Left forelimb (tissue), 1 donor: ENCODE measurements around the gene SNAPC4.

ENCODE experiments used
- DNase-seq: peaks from one replicate; pipeline ENCODE4 v3.0.0-alpha.2; 2018; ENCODE audit warnings: low spot score

The SNAPC4 gene, protein sequence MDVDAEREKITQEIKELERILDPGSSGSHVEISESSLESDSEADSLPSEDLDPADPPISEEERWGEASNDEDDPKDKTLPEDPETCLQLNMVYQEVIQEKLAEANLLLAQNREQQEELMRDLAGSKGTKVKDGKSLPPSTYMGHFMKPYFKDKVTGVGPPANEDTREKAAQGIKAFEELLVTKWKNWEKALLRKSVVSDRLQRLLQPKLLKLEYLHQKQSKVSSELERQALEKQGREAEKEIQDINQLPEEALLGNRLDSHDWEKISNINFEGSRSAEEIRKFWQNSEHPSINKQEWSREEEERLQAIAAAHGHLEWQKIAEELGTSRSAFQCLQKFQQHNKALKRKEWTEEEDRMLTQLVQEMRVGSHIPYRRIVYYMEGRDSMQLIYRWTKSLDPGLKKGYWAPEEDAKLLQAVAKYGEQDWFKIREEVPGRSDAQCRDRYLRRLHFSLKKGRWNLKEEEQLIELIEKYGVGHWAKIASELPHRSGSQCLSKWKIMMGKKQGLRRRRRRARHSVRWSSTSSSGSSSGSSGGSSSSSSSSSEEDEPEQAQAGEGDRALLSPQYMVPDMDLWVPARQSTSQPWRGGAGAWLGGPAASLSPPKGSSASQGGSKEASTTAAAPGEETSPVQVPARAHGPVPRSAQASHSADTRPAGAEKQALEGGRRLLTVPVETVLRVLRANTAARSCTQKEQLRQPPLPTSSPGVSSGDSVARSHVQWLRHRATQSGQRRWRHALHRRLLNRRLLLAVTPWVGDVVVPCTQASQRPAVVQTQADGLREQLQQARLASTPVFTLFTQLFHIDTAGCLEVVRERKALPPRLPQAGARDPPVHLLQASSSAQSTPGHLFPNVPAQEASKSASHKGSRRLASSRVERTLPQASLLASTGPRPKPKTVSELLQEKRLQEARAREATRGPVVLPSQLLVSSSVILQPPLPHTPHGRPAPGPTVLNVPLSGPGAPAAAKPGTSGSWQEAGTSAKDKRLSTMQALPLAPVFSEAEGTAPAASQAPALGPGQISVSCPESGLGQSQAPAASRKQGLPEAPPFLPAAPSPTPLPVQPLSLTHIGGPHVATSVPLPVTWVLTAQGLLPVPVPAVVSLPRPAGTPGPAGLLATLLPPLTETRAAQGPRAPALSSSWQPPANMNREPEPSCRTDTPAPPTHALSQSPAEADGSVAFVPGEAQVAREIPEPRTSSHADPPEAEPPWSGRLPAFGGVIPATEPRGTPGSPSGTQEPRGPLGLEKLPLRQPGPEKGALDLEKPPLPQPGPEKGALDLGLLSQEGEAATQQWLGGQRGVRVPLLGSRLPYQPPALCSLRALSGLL (N-terminal part only)

DNA sequence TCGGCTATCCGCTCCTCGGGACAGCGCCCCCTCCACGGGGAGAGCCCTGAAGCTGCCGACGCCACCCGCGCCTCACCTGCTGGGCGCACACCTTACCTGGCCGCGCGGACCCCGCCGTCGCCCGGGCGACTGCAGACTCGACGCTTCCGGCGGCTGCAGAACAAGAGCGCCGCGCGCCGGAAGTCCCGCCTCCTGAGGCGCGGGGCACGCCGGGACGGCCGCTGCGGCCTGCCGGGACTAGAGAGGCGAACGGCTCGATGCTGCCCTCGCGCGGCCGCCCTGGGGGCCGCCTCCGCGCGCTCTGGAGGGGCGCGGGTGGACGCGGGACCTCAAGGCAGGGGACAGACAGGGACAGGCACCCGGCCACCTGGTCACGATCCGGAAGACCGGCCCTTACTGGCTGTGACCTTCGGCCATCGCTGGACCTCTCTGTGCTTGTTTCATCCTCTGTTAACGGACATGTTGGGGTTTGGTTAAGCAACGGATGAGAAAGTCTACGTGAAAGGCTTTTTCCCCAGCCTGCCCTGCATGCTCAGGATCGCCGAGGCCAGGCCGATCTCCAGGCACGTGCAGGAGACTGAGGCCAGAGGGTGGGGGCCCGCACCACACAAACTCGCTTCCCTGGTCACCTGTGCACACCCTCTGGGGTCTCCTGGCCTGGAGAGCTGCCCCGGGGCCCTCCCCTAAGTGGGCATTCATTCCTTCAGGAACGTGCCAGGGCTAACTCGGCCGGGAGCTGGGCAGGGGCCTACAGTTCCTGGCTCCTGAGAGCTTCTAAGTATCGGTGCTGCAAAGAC, at the start of gene SNAPC4:
Gene SNAPC4 (minus strand): TSS at position 133 of the 797 bp plus-strand sequence. CDS start 1,742 bp downstream, outside the sequence.
- peak; percentile 92 for DNase-seq

DNA sequence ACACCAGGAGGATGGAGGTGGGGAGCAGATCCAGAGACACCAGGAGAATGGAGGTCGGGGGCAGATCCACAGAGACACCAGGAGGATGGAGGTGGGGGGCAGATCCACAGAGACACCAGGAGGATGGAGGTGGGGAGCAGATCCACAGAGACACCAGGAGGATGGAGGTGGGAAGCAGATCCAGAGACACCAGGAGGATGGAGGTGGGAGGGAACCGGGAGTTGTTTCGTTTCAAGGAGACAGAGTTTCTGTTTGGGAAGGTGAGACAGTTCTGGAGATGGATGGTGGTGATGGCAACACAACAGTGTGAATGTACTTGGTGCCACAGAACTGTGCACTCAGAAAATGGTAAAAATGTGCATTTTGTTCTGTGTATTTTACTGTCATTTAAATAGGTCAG, 48.7 kb upstream of the SNAPC4 start:
- DNase-seq = no peak

DNA sequence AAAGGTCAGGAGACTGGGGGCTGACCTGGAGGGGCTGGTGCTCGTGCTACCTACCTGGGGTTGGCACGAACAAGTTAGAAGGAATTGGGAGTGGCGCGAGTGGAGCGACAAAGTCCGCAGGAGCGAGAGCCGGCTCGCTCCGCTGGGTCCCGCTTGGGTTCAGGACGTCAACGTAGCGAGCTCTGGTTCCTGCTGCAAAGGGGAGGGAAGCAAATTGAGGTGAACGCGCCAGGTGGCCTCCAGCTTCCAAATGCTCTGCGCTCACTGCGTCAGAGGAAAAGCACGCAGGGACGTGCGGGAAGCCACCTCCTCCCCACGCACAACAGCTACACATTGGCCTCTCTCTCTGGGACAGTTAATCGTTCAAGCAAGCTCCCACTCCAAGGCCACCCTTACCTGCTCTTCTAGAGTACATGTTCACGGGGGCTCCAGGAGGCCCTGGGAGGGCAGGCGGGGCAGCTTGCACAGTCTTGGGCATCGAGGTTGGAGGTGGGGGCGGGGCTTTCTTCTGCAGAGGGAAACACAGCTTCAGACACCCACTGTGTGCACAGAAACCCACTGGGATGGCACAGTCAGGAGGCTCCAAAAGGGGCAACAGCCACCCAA, 47.3 kb upstream of the SNAPC4 start:
- no peak for DNase-seq

DNA sequence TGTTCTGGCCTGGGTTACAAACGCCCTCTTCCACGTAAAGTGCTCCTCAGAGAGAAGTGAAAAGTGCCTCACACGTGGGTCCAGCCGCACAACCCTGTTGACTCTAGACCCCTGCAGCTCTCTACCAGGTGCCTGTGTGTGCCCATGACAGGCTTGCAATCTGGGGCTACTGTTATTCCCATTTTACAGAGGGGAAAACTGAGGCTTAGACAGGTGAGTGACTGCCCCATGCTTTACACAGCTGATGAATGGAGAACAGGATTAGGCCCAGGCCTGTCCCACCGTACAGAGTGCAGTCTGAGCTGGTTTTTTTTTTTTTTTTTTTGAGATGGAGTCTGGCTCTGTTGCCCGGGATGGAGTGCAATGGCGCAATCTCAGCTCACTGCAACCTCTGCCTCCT, 45.8 kb upstream of the SNAPC4 start:
- no peak for DNase-seq

DNA sequence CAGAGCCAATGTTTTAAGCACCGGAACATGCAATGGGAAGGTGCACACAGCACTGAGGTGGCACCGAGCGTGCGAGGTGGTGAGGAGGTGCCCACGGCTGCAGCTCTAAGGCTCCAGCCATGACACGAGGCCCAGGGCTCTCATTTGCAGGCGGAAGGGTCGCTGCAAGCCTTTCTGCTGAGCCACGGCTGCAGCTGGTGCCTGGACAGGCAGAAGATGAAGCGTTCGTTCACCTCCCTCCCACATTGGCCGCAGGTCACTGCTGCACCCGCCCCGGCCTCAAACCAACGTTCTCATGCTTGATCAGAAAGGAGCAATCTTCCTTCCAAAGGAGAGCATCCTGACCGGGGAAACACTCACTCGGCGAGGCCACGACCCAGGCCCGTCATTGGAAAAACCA, 44.1 kb upstream of the SNAPC4 start:
- no peak for DNase-seq

DNA sequence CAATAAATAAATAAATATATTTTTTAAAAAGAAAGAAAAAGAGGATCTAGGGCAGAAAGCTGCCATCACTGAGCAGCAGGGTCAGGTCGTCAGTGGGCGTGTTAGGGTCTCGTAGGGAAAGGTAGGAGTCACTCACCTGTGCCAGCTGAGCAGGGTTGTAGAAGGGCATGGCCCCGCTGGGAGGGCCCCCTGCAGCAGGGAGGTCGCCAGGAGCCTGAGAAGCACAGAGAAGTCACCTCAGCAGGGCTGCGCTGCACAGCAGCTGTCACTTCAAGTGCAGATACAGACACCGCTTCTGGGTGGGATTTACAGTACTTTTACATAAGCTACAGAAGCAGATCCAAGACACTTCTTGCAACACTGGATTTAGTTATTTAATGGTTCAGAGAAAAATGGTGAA, 43.7 kb upstream of the SNAPC4 start:
- DNase-seq = no peak

DNA sequence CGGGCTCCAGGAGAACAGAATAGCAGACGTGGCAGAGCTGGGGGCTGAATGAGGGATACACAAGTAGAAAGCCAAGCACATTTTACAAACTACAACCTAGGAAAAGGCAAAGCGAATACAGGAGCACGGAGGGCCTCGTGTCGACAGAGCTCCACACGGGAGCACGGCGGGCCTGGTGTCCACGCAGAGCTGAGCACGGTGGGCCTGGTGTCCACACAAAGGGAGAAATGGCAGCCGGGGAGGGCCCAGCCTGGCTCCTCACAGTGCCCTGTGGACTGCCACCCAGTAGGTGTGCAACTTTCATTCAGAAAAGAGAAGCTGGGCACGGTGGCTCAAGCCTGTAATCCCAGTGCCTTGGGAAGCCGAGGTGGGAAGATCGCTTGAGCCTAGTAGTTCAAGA, 43.1 kb upstream of the SNAPC4 start:
- no peak for DNase-seq

DNA sequence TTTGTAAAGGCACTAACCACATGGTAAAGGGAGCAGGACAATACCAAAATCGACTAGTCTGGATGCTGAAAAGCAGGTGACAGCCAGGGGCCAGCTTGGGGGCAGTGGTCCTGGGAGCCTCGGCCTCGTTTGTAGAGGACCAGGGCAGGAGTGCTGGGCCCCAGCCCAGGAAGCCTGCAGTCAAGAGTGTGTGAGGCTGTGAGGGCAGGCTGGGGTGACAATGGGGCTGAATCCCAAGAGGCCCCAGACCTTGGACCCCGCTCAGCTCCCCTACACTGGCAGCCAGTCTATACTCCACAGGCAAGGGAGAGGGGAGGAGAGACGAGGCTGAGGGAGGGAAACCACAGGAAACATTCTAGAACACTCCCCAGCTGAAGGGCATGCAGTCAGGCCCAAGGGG, 42.3 kb upstream of the SNAPC4 start:
- no peak for DNase-seq

DNA sequence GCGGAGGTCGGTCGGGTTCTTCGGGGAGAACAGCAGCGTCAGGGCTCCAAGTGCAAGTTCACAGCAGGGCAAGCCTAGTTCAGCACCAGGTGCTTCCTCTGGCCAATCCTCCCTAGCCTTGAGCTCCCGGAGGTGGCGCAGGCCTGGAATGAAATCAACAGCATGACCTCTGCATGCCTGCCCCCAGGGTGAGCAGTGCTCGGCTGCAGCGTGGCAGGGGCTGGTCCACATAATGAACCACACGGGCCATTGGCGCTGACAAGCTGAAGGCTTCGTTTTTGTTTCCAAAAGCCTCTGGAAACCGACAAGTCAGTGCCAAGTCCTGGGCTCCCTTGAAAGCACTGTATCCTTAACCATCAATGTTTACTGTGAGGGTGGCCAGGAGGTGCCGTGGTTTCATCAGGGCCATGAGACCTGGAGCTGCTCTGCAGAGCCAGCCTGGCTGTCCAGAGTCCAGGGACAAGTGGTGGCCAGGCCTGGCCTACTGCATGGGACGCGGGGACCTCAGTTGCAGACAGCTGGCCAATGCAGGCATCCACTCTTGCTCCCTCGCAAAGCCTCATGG, 41.8 kb upstream of the SNAPC4 start:
- no peak for DNase-seq

DNA sequence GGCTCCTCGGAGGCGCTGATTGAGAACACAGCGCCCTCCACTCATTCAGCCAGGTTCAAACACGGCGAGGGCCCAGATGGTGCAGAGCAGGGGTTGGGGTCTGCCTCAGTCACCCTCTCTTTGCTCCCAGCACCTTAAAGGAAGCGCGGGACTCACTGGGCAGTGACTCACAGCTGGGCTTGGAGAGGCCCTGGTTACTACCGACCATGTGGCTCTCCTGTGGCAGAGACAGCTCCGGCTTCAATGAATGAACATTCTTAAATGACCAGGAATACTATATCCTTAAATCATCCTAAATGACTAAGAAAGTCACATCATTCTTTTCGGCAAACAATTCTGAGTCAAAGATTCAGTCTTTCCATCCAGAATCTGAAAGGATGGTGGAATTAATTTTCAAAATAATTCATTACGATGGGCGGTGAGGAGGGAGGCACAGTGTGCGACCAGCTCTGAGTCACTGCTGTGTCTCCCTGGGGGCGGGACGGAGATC, 41.3 kb upstream of the SNAPC4 start:
- no peak for DNase-seq

DNA sequence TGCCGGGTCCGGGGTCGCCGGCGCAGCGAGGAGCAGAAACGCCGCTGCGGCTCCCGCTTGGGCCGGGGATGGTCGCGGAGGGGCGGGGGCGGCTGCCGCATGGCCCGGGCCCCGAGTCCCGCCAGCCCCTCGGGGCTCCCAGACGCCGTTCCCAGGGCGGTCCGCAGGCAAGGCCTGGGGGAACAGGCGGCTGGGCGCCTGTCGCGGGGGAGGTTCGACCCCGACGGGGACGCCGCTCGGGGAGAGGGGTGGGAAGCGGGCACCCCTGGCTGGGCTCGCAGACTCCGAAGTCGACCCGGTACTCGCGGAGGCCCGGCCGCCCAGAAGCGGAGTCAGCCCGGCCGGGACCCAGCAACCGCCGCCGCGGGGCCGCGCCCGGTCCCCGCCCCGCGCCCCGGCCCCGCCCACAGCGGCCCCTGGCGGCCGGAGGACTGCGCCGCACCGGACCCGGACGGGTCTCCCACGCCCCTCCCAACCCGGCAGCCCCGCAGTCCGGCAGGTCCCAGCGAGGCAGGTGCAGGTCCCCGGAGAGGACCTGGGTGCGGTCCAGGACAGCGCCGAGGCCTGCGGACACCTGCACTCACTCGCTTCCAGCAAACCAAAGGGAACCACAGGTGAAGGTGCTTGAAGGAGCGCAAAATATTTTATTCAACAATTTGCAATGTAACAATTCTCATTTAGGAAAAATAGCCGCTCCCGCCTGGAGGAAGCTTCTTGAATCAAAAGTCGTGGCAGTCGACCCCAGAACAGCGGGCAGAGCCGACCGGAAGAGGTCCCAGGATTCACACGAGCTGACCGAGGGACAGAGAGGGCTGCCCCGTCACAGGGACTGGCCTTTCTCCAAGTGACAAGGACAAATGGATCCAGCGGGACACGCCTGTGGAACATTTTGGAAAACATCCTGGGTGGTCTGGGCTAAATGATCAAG, 39.8 kb upstream of the SNAPC4 start, which contains the start of gene INPP5E:
Gene INPP5E (minus strand): TSS at position 365 of the 928 bp plus-strand sequence. CDS start 426 bp downstream, outside the sequence.
- peak; percentile 92 for DNase-seq

DNA sequence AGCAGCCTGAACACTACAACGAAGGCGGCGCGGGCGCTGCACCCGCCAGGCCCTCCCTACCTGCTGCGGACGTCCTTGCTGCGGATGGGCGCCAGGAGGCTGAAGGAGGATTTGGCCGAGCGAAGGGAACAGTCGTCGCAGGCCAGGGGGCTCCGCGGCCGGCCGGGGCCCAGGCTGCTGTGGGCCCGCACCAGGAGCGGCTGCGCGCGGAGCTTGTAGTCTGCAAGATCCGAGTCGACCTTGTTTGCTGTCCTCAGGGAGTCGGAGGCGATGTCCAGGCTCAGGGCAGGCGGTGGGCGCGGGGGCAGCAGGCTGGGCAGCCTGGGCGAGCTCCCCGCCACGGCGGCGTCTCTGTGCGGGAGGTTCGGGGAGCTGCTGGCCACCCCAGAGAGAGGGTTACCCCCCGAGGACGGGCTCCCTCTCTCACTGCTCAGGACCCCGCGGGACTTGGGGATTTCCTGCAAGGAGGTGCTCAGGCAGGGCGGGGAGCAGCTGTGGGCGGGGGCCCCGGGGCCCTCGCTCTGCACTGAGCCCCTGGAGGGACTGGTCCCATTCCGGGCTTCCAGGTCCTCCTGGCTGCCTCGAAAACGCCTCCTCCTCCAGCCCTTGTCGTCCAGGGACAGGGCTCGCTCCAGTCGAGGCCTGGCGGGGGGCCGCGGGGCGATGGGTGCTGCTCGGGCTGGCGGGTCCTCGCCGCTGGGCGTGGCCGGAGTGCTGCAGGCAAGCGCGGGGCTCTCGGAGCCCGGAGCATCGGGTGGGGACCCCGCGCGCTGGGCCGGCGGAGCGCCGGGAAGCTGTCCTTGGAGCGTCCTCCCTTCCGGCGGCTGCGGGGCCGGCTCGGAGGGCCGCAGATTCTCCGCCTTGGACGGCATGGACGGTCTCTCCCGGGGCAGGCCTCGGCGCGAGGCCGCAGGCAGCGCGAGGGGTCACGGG, 38.8 kb upstream of the SNAPC4 start:
- no peak for DNase-seq

DNA sequence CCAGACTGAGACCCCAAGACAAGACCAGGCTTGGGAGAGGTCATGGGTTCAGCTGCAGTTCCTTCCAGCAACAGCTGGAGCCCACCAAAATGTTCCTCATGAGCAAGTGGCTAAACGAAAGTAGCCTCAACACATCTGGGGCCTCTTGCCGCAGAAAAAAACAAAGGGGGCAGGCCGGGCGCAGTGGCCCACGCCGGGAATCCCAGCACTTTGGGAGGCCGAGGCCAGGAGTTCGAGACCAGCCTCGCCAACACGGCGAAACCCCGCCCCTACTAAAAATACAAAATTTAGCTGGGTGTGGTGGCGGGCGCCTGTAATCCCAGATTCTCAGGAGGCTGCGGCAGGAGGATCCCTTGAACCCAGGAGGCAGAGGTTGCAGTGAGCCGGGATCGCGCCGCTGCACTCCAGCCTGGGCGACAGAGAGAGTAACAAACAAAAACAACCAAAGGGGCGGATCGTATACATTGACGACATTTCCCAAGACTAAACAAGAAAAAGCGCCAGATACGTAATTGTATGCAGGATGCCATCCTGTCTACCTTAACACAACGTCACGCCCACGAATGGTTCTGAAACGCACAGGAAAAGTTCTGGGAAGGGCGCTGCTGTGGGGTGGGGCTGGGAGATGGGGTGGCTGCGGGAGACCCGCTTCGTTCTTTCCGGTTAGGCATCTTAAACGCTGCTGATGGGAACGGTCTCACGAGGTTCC, 38.0 kb upstream of the SNAPC4 start:
- no peak for DNase-seq

DNA sequence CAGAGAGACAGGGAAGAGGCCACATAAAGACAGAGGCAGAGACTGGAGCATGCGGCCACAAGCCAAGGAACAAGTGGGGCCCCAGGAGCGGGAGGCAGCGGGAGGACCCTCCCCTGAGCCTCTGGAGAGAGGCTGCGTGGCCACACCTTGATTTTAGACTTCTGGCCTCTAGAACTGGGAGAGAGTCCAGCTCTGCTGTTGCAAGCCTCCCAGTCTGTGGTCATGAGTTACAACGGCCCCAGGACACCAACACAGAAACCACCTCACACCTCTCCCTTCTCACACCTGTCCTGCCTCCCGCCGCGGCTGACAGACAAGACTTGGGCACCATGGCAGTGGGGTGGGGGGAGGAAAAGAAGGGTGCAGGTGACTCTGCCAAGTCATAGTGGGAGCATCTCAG, 37.5 kb upstream of the SNAPC4 start:
- DNase-seq = no peak

DNA sequence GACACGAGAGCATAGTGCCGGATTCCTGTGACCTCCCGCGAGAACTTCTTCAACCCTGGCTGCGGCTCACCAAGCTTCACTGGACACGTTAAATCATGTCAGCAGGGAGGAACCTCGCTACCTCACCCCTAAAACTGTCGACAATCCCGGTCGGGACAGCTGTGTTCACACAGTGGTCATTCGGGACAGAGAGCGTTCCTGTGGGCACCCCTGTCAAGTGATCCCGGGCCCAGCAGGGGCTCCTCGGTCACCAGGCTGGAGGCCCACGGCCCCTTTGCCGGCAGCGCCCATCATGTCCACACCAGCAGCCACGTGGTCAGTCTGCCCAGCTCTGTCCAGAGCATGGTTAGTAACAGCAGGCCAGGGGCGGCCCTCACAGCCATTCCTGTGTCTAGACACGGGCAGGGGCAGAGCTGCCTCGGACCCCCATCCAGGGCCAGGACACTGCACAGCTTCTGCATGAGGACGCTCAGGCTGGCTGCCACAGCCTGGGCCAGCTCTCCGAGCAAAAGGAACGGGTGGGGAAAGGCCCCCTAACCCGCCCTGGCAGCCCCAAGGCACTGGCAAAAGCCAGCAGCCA, 36.2 kb upstream of the SNAPC4 start:
- DNase-seq = no peak

DNA sequence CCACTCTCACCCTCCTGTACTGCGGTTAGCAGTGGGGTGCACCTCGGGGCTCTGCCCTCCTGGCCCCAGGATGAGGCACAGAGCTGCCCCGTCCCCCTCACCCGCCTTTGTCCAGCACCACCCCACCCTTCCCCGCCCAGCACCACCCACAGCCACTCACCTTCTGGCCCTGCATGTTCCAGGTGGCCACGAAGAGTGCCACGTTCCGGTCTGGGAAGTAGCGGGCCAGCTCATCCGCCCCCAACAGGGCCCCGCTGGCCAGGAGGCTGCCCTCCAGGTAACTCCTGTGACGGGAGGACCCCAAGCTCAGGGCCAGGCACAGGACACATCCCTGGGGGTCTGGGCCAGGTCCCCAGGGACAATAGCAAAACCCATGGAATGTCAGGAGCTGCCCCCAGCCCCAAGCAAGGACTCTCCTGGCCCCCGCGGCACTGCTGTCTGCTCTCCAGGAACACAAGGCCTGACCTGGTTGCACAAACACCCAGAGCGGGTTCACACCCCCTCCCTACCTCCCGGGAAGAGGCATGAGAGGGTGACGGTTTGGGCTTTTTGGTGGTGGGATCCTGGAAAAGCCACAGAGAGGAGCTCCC, 34.7 kb upstream of the SNAPC4 start:
- no peak for DNase-seq
